Astrocyte (in vitro differentiated cells and primary cell): Measurements from ENCODE around the gene MAP3K14.

ENCODE experiments used
- CTCF ChIP-seq: IDR thresholded peaks from 2 replicates; pipeline ENCODE4 v1.5.1; 2011; ENCODE audit warnings: low read depth, mild to moderate bottlenecking, inconsistent platforms, low read length, moderate library complexity; ENCODE audit not compliant: insufficient read depth
- EZH2 ChIP-seq: IDR thresholded peaks from 2 replicates; pipeline ENCODE4 v1.6.1; 2012; ENCODE audit warnings: mild to moderate bottlenecking, low read length, inconsistent platforms; ENCODE audit not compliant: insufficient read depth

GRCh38 chr17:45302649-45303173, 14.1 kb downstream of the MAP3K14 start:
- no peak for TF ChIP-seq EZH2
- TF ChIP-seq CTCF = no peak
